ENCODE data around the gene SYCP2L. TPM values are rescaled to one million over a fixed set of nuclear protein-coding genes. Genes with fewer than 3 reads are reported as not detected.
A peak's percentile ranks its signal among the peaks of the same experiment; 100 is the strongest.
"Not testable (repeated sequence)": the region's sequence is repeated elsewhere in the genome, so short reads cannot be mapped to it uniquely, and the experiment has no call there.

Gene SYCP2L
- under 1 TPM in 1 of 3 donors, not detected in 2; 0.33 TPM for total RNA-seq

DNA sequence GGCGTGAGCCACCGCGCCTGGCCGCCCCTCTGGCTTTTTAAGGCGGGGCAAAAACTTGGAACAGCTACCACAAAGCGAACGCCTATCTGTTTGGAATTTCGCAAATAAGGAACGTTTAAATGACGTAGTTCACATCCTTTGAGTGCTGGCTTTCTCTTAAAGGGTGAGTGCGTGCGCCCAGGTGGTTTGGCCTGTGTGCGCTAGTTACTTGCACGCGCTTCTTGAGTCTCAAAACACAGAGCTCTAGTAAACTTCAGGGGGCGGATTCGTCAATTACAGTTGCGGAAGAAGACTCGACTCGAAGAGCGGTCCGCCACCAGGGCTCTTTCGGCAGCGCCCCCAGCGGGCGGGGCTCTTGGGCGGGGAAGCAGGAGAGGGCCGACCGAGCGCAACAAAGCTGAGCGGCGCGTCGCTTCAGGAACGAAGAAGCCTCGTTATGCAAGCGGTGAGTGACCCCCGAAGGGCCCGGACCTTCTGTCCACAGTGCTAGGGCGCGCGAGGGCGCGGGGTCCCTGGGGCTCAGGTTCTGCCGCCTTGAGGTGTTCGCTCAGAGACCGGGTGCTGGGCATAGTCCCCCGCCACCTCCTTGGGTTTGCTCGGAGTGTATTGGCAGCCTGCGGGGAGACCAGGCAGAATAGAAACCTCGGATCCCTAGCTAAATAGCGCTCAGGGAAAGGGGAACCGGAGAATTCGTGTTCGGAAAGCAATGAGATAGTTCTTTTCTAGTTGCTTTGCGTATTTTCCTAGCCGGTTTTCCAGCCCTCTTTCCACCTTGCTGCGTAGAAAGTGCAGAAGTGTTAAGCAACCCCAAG lies at the start of gene SYCP2L:
Gene SYCP2L, plus strand, starts transcription at position 362 of the 812 bp plus-strand sequence. Its CDS starts 75 bp downstream, at position 437.
- Mint-ChIP-seq H3K4me1 (ENCODE audit: low read depth) (peaks cover 4% of the 10 kb centered on the region), H3K4me3 (peak within 1 kb of the TSS; percentile 46), H3K27me3 (ENCODE audit: low read depth) (peaks cover 69% of the 10 kb centered on the region), H3K36me3 (ENCODE audit: insufficient read depth) (no peaks in the 10 kb centered on the region), H3K9me3 (no peaks in the 10 kb centered on the region)
- ATAC-seq (peak; percentile 51 to 77), DNase-seq (no peak)

DNA sequence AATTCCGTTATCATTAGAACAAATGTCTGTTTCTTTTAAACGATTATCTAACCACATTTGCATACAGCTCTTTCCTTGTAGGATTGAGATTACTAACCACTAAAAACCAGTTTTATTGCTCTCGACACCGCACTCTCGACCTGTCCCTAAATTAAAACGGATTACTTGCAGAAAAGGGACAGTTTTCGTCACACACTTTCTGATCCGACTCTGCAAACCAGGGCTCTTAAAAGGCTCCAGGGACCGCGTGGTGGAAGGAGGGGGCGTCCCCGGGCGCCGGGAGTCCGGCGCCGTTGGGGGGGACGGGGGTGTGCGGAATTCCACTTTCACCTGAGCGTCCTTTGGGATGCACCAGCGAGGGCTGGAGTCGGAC lies 49.2 kb upstream of the SYCP2L start:
- Mint-ChIP-seq H3K27me3 (ENCODE audit: low read depth) (peaks cover 56% of the 10 kb centered on the region), H3K36me3 (ENCODE audit: insufficient read depth) (no peaks in the 10 kb centered on the region), H3K4me3 (peak overlapping the region; percentile 81), H3K4me1 (ENCODE audit: low read depth) (peaks cover 24% of the 10 kb centered on the region), H3K9me3 (no peaks in the 10 kb centered on the region)
- DNase-seq (no peak), ATAC-seq (no peak)

DNA sequence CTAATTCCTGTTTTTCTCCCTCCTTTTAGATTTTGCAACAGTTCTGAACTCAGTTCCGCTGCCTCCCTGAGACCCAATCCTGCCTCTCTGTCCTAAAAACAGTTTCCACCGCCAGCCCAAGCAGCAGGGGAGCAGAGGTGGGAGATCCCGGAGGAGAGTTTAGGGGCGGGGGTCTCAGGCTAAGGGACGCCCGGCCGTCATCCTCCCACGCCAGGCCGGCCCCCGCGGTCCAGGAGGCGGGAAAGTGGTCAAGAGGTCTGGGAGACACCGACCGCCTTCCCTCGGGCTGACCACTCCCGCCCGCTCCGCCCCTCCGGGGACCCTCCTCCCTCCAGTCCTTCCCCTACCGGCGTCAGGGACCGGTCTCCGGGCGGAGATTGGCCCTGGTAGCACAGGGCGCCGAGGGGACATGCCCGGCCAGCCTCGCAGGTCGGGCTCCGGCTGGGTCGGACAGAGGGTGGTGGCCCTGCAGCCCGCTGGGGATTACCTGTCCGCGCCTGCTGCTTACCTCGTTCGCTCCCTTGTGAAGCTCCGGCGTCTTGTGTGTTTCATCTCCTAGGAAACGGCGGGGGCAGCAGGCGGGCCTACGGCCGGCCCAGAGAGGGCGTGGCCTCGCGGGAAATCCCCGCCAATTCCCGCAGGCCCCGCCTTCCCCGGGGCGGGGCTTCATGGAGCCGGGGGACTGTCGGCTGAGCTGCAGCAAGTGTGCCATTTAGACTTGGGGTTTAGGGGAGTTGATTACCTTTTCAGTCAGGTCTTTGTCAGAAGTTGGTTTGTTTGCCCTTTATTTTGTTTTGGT lies 48.7 kb upstream of the SYCP2L start, which contains the start of gene MAK:
Gene MAK, minus strand, starts transcription at position 545 of the 799 bp plus-strand sequence. CDS start 7,891 bp downstream, outside the sequence.
- peak; percentile 91 to 95 for ATAC-seq
- H3K36me3 Mint-ChIP-seq (ENCODE audit: insufficient read depth) = no peaks in the 10 kb centered on the region
- H3K4me3 Mint-ChIP-seq = peak within 1 kb of the TSS; percentile 81
- peaks cover 24% of the 10 kb centered on the region for H3K4me1 Mint-ChIP-seq (ENCODE audit: low read depth)
- H3K27me3 Mint-ChIP-seq (ENCODE audit: low read depth) = peaks cover 56% of the 10 kb centered on the region
- H3K9me3 Mint-ChIP-seq = no peaks in the 10 kb centered on the region
- peak; percentile 81 for DNase-seq

DNA sequence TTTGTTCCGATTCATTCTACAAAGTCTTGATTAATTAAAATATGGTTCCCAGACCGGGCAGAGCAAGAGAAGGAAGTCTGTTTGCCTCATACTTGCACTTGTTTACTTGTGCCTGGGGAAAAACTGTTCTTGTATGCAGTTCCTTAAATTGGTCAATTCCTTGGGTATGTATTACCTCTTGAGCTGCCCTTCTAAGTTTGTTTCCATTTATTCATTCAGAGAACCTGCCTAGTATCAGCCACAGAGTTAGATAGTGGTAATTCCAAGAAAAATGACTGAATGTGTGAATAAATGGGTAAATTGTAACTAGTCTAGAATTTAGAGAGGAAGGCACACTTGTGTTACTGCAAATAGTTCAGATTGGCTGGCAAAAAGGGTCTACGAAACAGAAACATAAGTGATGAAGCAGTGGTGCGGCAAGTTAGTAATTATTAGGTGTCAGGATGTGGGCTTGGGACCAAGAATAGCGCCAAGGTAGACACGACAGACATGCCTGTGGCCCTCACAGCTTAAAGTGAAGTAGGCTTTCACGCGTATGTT lies 48.0 kb upstream of the SYCP2L start:
- H3K4me3 Mint-ChIP-seq = peak overlapping the region; percentile 81
- peaks cover 56% of the 10 kb centered on the region for H3K27me3 Mint-ChIP-seq (ENCODE audit: low read depth)
- peaks cover 24% of the 10 kb centered on the region for H3K4me1 Mint-ChIP-seq (ENCODE audit: low read depth)
- DNase-seq (no peak), ATAC-seq (peak; percentile 66 to 70)
- no peaks in the 10 kb centered on the region for H3K9me3 Mint-ChIP-seq
- H3K36me3 Mint-ChIP-seq (ENCODE audit: insufficient read depth) = peaks cover 2% of the 10 kb centered on the region

DNA sequence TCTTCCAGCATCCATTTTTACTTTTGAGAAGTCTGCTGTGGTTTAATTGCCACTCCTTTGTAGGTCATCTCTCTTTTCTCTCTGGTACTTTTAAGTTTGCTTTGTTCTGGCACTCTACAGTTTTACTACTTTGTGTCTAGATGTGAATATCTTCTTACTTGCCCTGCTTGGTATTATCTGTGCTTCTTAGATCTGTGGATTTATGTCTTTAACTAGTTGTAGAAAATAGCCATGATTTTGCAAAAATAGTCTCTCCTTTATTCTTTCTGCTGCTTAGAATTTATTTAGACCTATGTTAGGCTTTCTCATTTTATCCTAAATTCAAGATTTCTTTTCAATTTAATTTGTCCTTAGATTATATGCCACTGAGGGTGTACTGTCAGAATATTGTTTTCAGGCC lies 43.3 kb upstream of the SYCP2L start:
- H3K27me3 Mint-ChIP-seq (ENCODE audit: low read depth) = peaks cover 31% of the 10 kb centered on the region
- no peak for DNase-seq
- no peaks in the 10 kb centered on the region for H3K9me3 Mint-ChIP-seq
- peaks cover 10% of the 10 kb centered on the region for H3K4me1 Mint-ChIP-seq (ENCODE audit: low read depth)
- no peak overlapping the region for H3K4me3 Mint-ChIP-seq
- ATAC-seq = no peak
- H3K36me3 Mint-ChIP-seq (ENCODE audit: insufficient read depth) = peaks cover 2% of the 10 kb centered on the region

DNA sequence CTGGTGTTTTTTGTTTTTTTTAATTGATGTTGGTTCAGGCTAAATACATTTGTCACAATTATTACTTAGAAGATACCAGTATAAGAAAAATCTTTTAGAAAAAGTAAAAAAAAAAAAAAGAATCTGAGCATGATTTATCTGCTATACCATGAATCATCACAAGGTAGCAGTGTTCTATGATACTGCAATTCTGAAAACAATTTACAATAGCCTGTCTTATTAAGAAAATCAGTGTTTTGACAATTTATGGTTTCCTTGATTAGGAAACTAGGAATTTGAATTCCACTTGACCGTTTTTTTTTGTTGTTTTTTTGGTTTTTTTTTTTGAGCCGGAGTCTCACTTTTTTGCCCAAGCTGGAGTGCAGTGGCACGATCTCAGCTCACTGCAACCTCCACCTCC lies 39.2 kb upstream of the SYCP2L start:
- DNase-seq = no peak
- H3K36me3 Mint-ChIP-seq (ENCODE audit: insufficient read depth) = peaks cover 2% of the 10 kb centered on the region
- H3K9me3 Mint-ChIP-seq = no peaks in the 10 kb centered on the region
- H3K4me3 Mint-ChIP-seq = no peak overlapping the region
- no peaks in the 10 kb centered on the region for H3K4me1 Mint-ChIP-seq (ENCODE audit: low read depth)
- no peak for ATAC-seq
- peaks cover 18% of the 10 kb centered on the region for H3K27me3 Mint-ChIP-seq (ENCODE audit: low read depth)

DNA sequence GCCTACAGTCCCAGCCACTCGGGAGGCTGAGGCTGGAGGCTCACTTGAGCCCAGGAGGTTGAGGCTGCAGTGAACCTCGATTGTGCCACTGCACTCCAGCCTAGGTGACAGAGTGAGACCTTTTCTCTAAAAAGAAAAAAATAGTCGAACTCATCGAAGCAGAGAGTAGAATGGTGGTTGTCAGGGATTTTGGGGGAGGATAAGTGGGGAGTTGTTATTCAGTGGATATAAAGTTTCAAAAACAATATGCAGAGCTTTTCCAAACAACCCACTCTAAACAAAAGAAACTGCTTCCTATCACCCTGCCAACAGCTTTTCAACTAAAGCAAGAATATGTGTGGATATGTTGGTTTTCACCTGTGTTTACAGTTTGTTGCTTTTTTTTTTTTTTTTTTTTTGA lies 37.0 kb upstream of the SYCP2L start:
- H3K27me3 Mint-ChIP-seq (ENCODE audit: low read depth) = peaks cover 18% of the 10 kb centered on the region
- H3K4me1 Mint-ChIP-seq (ENCODE audit: low read depth) = no peaks in the 10 kb centered on the region

DNA sequence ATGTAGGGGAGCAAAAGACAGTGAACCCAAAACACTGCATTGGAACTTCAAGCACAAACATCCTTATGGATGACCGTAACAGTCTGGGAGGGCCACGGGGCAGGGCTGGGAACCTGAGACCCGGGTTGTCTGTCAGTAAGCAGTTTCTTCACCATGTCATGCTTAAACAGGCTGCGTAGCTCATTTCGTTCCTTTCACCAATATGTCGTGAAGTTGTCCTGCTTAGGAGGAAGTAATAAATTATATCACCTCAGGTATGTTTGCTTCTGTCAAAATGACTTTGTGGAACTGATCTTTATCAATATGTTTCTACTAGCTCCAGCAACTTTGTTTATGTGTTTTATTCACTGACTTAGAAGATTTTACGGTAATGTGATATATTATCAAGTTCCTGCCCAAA lies 36.1 kb upstream of the SYCP2L start:
- Mint-ChIP-seq H3K27me3 (ENCODE audit: low read depth) (peaks cover 18% of the 10 kb centered on the region), H3K4me1 (ENCODE audit: low read depth) (no peaks in the 10 kb centered on the region), H3K9me3 (peaks cover 13% of the 10 kb centered on the region), H3K4me3 (no peak overlapping the region), H3K36me3 (ENCODE audit: insufficient read depth) (no peaks in the 10 kb centered on the region)
- no peak for ATAC-seq
- DNase-seq = no peak

More for the DNA sequence above, 37.0 kb upstream of the SYCP2L start:
- ATAC-seq = no peak
- H3K36me3 Mint-ChIP-seq (ENCODE audit: insufficient read depth) = no peaks in the 10 kb centered on the region
- no peak for DNase-seq
- H3K4me3 Mint-ChIP-seq = no peak overlapping the region
- peaks cover 13% of the 10 kb centered on the region for H3K9me3 Mint-ChIP-seq

DNA sequence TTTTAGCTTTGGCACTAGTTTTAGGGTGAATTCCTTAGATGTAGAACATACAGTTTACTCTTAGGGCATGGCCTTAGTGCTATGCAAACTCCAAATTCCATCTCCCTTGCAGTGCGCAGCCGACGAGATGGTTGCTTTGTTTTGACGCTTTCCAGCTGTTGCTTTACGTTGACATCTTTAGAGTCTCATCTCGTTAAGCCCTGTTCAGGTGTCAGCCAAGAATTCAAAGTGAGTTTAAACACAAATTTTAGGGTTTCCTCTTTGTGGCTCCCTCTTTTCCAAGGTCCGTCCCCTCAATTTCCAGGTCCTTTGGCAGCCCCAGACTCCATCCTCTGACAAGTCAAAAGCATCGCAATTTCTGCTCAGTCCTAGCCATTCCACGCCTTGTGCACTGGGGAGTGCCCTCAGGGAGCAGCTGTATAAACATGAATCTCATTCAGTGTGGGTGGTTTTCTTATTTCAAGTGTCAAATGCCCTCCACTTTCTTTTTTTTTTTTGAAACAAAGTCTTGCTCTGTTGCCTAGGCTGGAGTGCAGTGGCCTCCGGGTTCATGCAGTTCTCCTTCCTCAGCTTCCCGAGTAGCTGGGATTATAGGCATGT lies 34.4 kb upstream of the SYCP2L start:
- Mint-ChIP-seq H3K9me3 (peaks cover 13% of the 10 kb centered on the region), H3K27me3 (ENCODE audit: low read depth) (peaks cover 20% of the 10 kb centered on the region), H3K4me1 (ENCODE audit: low read depth) (no peaks in the 10 kb centered on the region), H3K36me3 (ENCODE audit: insufficient read depth) (no peaks in the 10 kb centered on the region), H3K4me3 (no peak overlapping the region)
- DNase-seq = no peak
- no peak for ATAC-seq

DNA sequence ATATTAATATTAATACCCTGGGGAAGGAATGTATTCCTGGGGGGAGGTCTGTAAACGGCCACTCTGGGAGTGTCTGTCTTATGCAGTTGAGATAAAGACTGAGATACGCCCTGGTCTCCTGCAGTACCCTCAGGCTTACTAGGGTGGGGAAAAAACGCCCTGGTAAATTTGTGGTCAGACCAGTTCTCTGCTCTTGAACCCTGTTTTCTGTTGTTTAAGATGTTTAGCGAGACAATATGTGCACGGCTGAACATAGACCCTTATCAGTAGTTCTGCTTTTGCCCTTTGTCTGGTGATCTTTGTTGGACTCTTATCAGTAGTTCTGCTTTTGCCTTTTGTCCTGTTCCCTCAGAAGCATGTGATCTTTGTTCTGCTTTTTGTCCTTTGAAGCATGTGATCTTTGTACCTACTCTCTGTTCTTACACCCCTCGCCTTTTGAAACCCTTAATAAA lies 33.0 kb upstream of the SYCP2L start:
- Mint-ChIP-seq H3K27me3 (ENCODE audit: low read depth) (peaks cover 23% of the 10 kb centered on the region), H3K9me3 (peaks cover 13% of the 10 kb centered on the region)
- not testable (repeated sequence) for H3K36me3 Mint-ChIP-seq (ENCODE audit: insufficient read depth); H3K4me1 Mint-ChIP-seq (ENCODE audit: low read depth); DNase-seq; H3K4me3 Mint-ChIP-seq; ATAC-seq

DNA sequence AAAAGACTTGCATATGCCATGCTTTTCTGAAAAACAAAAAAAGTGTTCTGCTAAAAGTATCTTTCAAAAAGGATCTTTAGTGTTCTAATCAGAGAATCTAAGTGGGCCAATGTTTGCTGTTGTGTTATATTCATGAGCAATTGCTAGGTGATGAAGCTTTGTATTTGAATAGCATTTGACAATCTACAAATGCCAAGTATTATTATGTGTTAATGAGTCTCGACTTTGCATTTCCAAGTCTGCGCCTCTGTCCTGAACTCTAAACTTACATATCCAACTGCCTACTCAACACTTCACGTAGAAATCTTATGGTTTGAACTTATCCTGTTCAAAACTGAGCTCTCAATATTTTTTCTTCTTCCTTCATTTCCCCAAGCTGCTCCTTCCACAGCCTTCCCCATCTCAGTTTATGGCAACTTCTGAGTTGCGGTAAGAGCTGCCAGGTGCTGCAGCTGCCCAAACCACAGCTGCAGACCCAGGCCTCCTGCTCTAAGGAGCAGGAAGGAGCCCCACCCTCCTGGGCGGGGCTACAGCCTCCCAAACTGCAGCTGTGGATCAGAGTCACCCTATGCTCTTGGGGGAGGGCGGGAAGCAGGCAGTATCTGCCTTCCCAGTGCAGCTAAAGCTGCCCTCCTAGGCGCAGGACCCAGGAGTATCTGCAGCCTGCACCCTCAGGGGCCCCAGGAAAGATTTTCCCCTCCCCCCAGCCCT lies 31.8 kb upstream of the SYCP2L start:
- ATAC-seq (no peak), DNase-seq (no peak)
- H3K27me3 Mint-ChIP-seq (ENCODE audit: low read depth) = peaks cover 23% of the 10 kb centered on the region
- H3K36me3 Mint-ChIP-seq (ENCODE audit: insufficient read depth) = no peaks in the 10 kb centered on the region
- peaks cover 13% of the 10 kb centered on the region for H3K9me3 Mint-ChIP-seq
- no peaks in the 10 kb centered on the region for H3K4me1 Mint-ChIP-seq (ENCODE audit: low read depth)
- H3K4me3 Mint-ChIP-seq = no peak overlapping the region

DNA sequence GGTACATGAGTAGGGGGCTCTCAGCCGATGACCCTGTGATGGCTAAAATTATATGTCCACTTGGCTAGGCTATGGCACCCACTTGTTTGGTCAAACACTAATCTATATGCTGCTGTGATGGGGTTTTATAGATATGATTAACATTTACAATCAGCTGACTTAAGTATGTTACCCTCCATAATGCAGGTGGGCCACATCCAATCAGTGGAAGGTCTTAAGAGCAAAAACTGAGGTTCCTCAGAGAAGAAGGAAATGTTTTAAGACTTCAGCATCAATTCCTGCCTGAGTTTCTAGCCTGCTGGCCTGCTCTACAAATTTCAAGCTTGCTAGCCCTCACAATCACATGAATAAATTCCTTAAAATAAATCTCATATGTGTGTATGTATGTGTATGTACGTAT lies 29.6 kb upstream of the SYCP2L start:
- Mint-ChIP-seq H3K27me3 (ENCODE audit: low read depth) (peaks cover 12% of the 10 kb centered on the region), H3K4me3 (no peak overlapping the region), H3K4me1 (ENCODE audit: low read depth) (no peaks in the 10 kb centered on the region), H3K9me3 (peaks cover 13% of the 10 kb centered on the region), H3K36me3 (ENCODE audit: insufficient read depth) (no peaks in the 10 kb centered on the region)
- DNase-seq (no peak), ATAC-seq (no peak)

DNA sequence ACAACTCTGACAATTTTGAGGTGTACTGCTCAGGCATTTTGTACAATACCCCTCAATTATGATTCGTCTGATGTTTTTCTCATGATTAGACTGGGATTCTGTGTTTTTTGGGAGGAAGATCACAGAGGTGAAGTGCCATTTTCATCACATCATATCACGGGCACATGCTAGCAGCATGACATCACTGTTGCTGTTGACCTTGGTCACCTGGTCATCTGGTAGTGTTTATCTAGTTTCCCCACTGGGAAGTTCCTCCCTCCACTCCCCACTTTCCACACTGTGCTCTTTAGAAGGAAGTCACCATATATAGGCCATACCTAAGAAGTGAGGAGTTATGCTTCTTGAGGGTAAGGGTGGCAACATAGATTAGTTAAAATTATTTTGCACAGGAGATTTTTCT lies 25.8 kb upstream of the SYCP2L start:
- H3K36me3 Mint-ChIP-seq (ENCODE audit: insufficient read depth) = no peaks in the 10 kb centered on the region
- no peaks in the 10 kb centered on the region for H3K9me3 Mint-ChIP-seq
- DNase-seq (no peak), ATAC-seq (no peak)
- no peak overlapping the region for H3K4me3 Mint-ChIP-seq
- H3K27me3 Mint-ChIP-seq (ENCODE audit: low read depth) = peaks cover 8% of the 10 kb centered on the region
- no peaks in the 10 kb centered on the region for H3K4me1 Mint-ChIP-seq (ENCODE audit: low read depth)

DNA sequence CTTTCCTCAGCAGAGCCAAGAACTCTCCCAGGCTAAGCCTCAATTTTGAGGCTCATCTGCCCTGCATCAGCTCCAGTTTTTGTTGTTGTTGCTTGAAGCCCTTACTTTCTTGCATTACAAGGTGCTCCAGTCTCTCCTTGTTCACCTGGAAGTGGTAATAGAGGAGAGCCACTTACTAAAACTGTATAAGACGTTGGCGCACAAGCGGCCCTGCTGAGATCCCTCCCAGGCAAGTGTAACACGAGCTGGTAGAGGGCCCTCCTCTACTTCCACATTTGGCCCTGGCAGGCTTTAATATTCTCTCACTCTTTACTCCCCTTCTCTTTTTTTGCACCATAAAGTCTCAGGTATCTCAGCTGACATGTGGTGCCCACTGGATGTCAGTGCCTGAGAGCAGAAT lies 24.5 kb upstream of the SYCP2L start:
- Mint-ChIP-seq H3K4me1 (ENCODE audit: low read depth) (no peaks in the 10 kb centered on the region), H3K27me3 (ENCODE audit: low read depth) (peaks cover 3% of the 10 kb centered on the region), H3K4me3 (no peak overlapping the region), H3K9me3 (no peaks in the 10 kb centered on the region), H3K36me3 (ENCODE audit: insufficient read depth) (no peaks in the 10 kb centered on the region)
- no peak for DNase-seq
- ATAC-seq = no peak
